ENCODE results near the gene ITGA5.

GRCh38 chr12:54363618-54364017 is 55.4 kb downstream of the ITGA5 start:
- TF ChIP-seq CTCF (IDR thresholded peaks at IDR 0.05; ENCODE audit: insufficient read depth, low read length, poor library complexity, severe bottlenecking) (no peak), EZH2phosphoT487 (conservative IDR thresholded peaks at IDR 0.05; ENCODE audit: low read length) (no peak)
